Testis (tissue), 3 donors: Measurements from ENCODE around the gene CUEDC1. TPM values are rescaled to one million over a fixed set of nuclear protein-coding genes. Genes with fewer than 3 reads are reported as not detected.

Experiments used
- DNase-seq: peaks from one replicate; pipeline ENCODE4 v3.0.0-alpha.2; 2019
- H3K27ac ChIP-seq, 2 donors: fragments of 200-600 bp; sonication (generic); one replicate each; pipeline ENCODE4 v1.5.1; 2019
- H3K27me3 ChIP-seq: fragments of 200-600 bp; sonication (generic); one replicate; pipeline ENCODE4 v1.5.1; 2019
- H3K36me3 ChIP-seq: fragments of 200-600 bp; sonication (generic); one replicate; pipeline ENCODE4 v1.5.1; 2017; ENCODE audit warnings: low read depth; ENCODE audit errors: missing control alignments
- H3K4me1 ChIP-seq: fragments of 200-600 bp; sonication (generic); one replicate; pipeline ENCODE4 v1.5.1; 2019
- H3K4me3 ChIP-seq, 2 donors: fragments of 200-600 bp; sonication (generic); one replicate each; pipeline ENCODE4 v1.5.1; 2017 to 2019
- H3K9me3 ChIP-seq: fragments of 200-600 bp; sonication (generic); one replicate; pipeline ENCODE4 v1.5.1; 2017
- CTCF ChIP-seq, 3 experiments: fragments of 450-650 bp in 2 of 3; fragments of 200-600 bp in 1 of 3; sonication (generic) in 1 of 3; IDR thresholded peaks; one replicate each; pipeline ENCODE4 v1.5.1; 2016 to 2019; ENCODE audit warnings: antibody characterized with exemption in 3 of 3, mild to moderate bottlenecking in 2 of 3, moderate library complexity in 1 of 3
- POLR2A ChIP-seq: fragments of 450-650 bp; IDR thresholded peaks from one replicate; pipeline ENCODE4 v1.6.1; 2017; ENCODE audit warnings: antibody characterized with exemption, mild to moderate bottlenecking, moderate library complexity
- WGBS, 2 donors: methylation state at CpG; one replicate each; pipeline ENCODE4 v1.1.5; 2018; 5-methylcytosine and 5-hydroxymethylcytosine counted together
- intact Hi-C: fragments of 100-400 bp; cut with DNase I; formaldehyde crosslinking; loops from one replicate; pipeline ENCODE4 v1.15.1; 2023; ENCODE audit warnings: low total_unique reads
- polyA plus RNA-seq: library from polyadenylated mRNA; stranded (reverse); fragments of 350-450 nt; fragmentation: Illumina TruSeq; extraction: RNeasy Lipid Tissue Mini Kit (QIAGEN cat#74804); gene quantifications from one replicate; pipeline ENCODE4 v1.2.3, GENCODE V29; 2014; ENCODE audit warnings: low read depth, low replicate concordance; ENCODE audit not compliant: insufficient read depth
- total RNA-seq, 2 donors: library from RNA; depleted of rRNA; stranded (reverse); fragments of >200 nt; gene quantifications; one replicate each; pipeline ENCODE4 v1.2.3, GENCODE V29; 2016

The CUEDC1 gene
- total and polyA plus RNA-seq, 3 donors from 2014 or later = 6.5 to 13.3 (median 8.6) TPM

DNA sequence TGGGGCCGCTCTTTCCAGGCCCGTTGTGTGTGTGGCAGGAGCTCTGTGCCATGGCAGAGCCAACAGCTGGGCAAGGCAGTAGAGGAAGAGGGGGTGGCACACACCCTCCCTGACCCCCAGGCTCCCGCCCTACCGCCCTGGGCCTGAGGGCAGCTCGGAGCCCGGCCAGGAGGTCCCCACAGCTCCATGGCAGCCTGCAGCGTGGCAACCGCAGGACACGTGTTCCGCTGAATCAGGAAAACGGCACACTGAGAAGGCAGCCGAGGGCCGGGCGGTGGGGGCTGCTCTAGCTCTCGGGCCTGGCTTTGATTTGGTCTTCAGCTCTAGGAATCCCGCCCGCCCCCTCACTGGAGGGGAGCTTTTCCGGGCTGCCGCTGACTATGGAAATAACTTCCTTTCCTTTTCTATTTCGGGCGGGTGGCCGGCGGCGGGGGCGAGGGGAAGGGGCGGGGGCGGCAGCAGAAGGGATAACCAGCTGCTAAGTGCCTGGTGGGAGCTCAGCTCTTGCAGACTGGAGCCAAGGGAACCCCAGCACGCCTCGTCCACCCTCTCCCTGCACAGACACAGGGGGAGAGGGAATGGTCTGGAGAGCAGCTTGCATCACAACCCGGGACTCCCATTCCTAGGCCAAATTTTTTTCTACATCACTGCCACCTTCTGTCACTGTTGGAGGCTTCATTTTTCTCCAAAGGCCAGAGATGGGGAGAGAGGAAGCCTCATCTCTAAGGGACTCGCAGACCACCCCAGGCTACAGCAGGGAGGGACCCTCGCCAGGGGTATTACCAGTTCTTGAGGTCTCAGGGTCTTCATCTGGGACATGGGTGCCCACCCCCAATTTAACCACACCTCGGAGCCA, 80.5 kb downstream of the CUEDC1 start:
- Histone ChIP-seq H3K36me3 (no peaks in the 10 kb centered on the region), H3K9me3 (no peaks in the 10 kb centered on the region), H3K4me1 (peaks cover 24% of the 10 kb centered on the region), H3K27me3 (no peaks in the 10 kb centered on the region), H3K27ac (peak overlapping the region in 1 of 2 donors; percentile 44), H3K4me3 (no peak overlapping the region)
- DNase-seq = peak; percentile 78
- intact Hi-C loops = no loop called here
- WGBS, 2 donors = 8 to 10% methylated on average over 15 to 28 of the region's 33 CpGs
- TF ChIP-seq CTCF (IDR thresholded peaks at IDR 0.05) (no peak), POLR2A (no peak)

DNA sequence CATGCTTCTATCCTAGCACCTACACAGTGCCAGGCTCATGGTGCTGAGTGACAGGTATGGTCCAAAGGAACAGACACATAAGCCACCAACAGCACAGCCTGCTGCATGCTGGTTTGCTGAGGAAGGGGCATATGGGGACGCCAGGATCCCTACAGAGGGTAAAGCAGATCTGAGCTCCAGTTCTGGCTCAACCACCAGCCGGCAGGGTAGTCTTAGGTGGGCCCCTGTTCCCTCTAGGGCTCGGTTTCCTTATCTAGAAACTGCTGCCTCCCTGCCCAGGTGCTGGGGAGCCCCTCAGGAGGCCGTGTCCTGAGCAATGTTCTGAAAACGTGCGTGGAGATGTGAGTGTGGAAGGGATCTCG, 81.2 kb downstream of the CUEDC1 start:
- Histone ChIP-seq H3K36me3 (no peaks in the 10 kb centered on the region), H3K27me3 (no peaks in the 10 kb centered on the region), H3K9me3 (no peaks in the 10 kb centered on the region), H3K27ac (peak overlapping the region in 1 of 2 donors; percentile 44), H3K4me1 (peaks cover 24% of the 10 kb centered on the region), H3K4me3 (no peak overlapping the region)
- no peak for DNase-seq
- WGBS, 2 donors = 31 to 53% methylated on average over 6 to 7 of the region's 7 CpGs
- no peak for TF ChIP-seq CTCF (IDR thresholded peaks at IDR 0.05)
- TF ChIP-seq POLR2A = no peak
- intact Hi-C loops = no loop called here

DNA sequence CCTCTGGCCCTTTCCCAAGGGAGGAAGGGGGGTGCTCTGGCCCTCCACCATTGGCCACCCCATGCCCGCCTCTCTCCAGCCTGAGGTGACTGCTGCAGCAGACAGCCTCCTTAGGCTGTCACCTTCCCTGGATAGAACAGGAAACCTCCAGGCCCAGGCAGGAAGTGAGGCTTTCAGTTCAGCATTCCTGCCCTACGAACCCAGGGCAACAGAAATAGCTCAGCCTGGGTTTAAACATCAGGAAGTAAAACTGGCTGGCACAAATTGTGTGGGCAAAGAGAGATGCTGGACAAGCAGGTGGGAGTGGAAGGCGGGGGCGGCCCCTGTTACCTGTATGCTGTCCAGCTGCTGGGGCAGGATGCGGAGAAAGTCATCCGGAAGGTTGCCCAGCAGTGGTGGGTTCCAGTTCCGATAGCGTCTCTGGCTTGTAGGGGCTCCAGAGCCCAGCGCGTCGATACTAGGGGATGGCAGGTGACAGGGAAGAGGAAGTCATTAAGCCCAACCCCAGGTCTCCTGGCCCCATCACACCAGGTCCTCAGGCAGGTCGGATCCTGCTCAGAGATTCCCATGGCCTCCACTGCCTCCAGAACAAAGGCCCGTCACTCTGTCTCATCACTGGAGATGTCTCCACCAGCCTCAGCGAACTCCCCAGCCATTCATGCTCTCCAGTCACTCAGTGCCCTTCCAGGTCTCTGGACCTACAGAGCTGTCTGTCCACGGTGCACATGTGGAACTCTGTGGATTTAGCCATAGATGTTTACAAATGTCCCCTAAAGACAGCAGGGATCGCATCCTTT, 81.8 kb downstream of the CUEDC1 start:
- Histone ChIP-seq H3K36me3 (no peaks in the 10 kb centered on the region), H3K4me1 (peaks cover 30% of the 10 kb centered on the region), H3K27me3 (no peaks in the 10 kb centered on the region), H3K4me3 (no peak overlapping the region), H3K9me3 (no peaks in the 10 kb centered on the region), H3K27ac (no peak overlapping the region)
- intact Hi-C loops = no loop called here
- WGBS, 2 donors = 83 to 94% methylated on average over 13 to 16 of the region's 16 CpGs
- DNase-seq = no peak
- no peak for TF ChIP-seq POLR2A
- TF ChIP-seq CTCF (IDR thresholded peaks at IDR 0.05) = no peak

GRCh38 chr17:57872536-57872935, 82.7 kb downstream of the CUEDC1 start:
- DNase-seq = no peak
- H3K36me3 ChIP-seq = no peaks in the 10 kb centered on the region
- H3K27me3 ChIP-seq = no peaks in the 10 kb centered on the region
- WGBS, 2 donors = 82 to 87% methylated on average over 11 to 14 of the region's 14 CpGs
- TF ChIP-seq POLR2A (no peak), CTCF (IDR thresholded peaks at IDR 0.05) (no peak)
- intact Hi-C loops = no loop called here
- H3K4me1 ChIP-seq = peaks cover 38% of the 10 kb centered on the region
- H3K27ac ChIP-seq = no peak overlapping the region
- H3K4me3 ChIP-seq = no peak overlapping the region
- H3K9me3 ChIP-seq = no peaks in the 10 kb centered on the region
